ENCODE results near the gene TNFRSF25.
"Not testable (repeated sequence)": the region's sequence is repeated elsewhere in the genome, so short reads cannot be mapped to it uniquely, and the experiment has no call there.

The TNFRSF25 gene

GRCh38 chr1:6501279-6501813 is 35.4 kb upstream of the TNFRSF25 start:
- DNase-seq: no peak

- DNase-seq: no peak
These were observed 34.7 kb upstream of the TNFRSF25 start for GRCh38 chr1:6500544-6501278.

GRCh38 chr1:6499296-6499695 is 33.3 kb upstream of the TNFRSF25 start:
- no peak for DNase-seq

- no peak for DNase-seq
These were observed 32.7 kb upstream of the TNFRSF25 start for GRCh38 chr1:6498576-6499111.

GRCh38 chr1:6497867-6498575 is 32.0 kb upstream of the TNFRSF25 start:
- no peak for DNase-seq

- DNase-seq: peak; percentile 85
These were observed 31.4 kb upstream of the TNFRSF25 start for GRCh38 chr1:6497215-6497866.

GRCh38 chr1:6496890-6497214 is 30.9 kb upstream of the TNFRSF25 start:
- no peak for DNase-seq

- DNase-seq: no peak
These were observed 30.4 kb upstream of the TNFRSF25 start for GRCh38 chr1:6496365-6496721.

GRCh38 chr1:6495540-6496364 is 29.8 kb upstream of the TNFRSF25 start:
- DNase-seq: no peak

- no peak for DNase-seq
These were observed 29.1 kb upstream of the TNFRSF25 start for GRCh38 chr1:6495041-6495441.

GRCh38 chr1:6494627-6495026 is 28.7 kb upstream of the TNFRSF25 start:
- no peak for DNase-seq

- not testable (repeated sequence) for DNase-seq
These were observed 27.9 kb upstream of the TNFRSF25 start for GRCh38 chr1:6493834-6494223.

- no peak for DNase-seq
These were observed 26.0 kb upstream of the TNFRSF25 start for GRCh38 chr1:6491966-6492365.

- DNase-seq: no peak
These were observed 25.5 kb upstream of the TNFRSF25 start, which contains the start of gene PLEKHG5 for GRCh38 chr1:6491480-6491962. PLEKHG5 (minus strand) TSS chr1:6491667; CDS start chr1:6477571, 14,096 bp downstream.

GRCh38 chr1:6491081-6491449 is 25.1 kb upstream of the TNFRSF25 start:
- DNase-seq: no peak

GRCh38 chr1:6490181-6491080 is 24.5 kb upstream of the TNFRSF25 start:
- peak; percentile 84 for DNase-seq

- peak; percentile 89 for DNase-seq
These were observed 23.8 kb upstream of the TNFRSF25 start for GRCh38 chr1:6489799-6490180.

GRCh38 chr1:6489383-6489765 is 23.4 kb upstream of the TNFRSF25 start:
- DNase-seq: no peak

- no peak for DNase-seq
These were observed 22.8 kb upstream of the TNFRSF25 start for GRCh38 chr1:6488602-6489382.

- DNase-seq: no peak
These were observed 22.0 kb upstream of the TNFRSF25 start for GRCh38 chr1:6487804-6488484.
